Trophoblast cell (in vitro differentiated cells and primary cell): ENCODE results near the gene STXBP3.
A peak's percentile ranks its signal among the peaks of the same experiment; 100 is the strongest.

ENCODE experiments used
- DNase-seq, 2 donors: peaks; one replicate each; pipeline ENCODE4 v3.0.0-alpha.2; 2016
- H2AFZ ChIP-seq: 2 replicates; pipeline ENCODE4 v1.6.1; 2013; ENCODE audit warnings: low read length, moderate library complexity, mild to moderate bottlenecking; ENCODE audit not compliant: insufficient read depth, poor library complexity
- H2AK5ac ChIP-seq: 2 replicates; pipeline ENCODE4 v1.6.1; 2013; ENCODE audit warnings: mild to moderate bottlenecking, low read length
- H2BK120ac ChIP-seq: 2 replicates; pipeline ENCODE4 v1.6.1; 2013; ENCODE audit warnings: low read length, mild to moderate bottlenecking, moderate library complexity; ENCODE audit not compliant: insufficient read depth, poor library complexity
- H2BK12ac ChIP-seq: 2 replicates; pipeline ENCODE4 v1.6.1; 2013; ENCODE audit warnings: mild to moderate bottlenecking, low read length, moderate library complexity
- H2BK5ac ChIP-seq: 2 replicates; pipeline ENCODE4 v1.6.1; 2013; ENCODE audit warnings: low read length, low read depth, moderate library complexity, mild to moderate bottlenecking; ENCODE audit not compliant: poor library complexity
- H3K14ac ChIP-seq: 2 replicates; pipeline ENCODE4 v1.6.1; 2013; ENCODE audit warnings: mild to moderate bottlenecking, low read length
- H3K18ac ChIP-seq: 2 replicates; pipeline ENCODE4 v1.6.1; 2013; ENCODE audit warnings: mild to moderate bottlenecking, low read length
- H3K23ac ChIP-seq: 2 replicates; pipeline ENCODE4 v1.6.1; 2013; ENCODE audit warnings: low read length
- H3K27ac ChIP-seq: 2 replicates; pipeline ENCODE4 v1.5.1; 2013; ENCODE audit warnings: low read depth, mild to moderate bottlenecking, inconsistent platforms, low read length, moderate library complexity
- H3K27me3 ChIP-seq: 2 replicates; pipeline ENCODE4 v1.6.1; 2013; ENCODE audit warnings: inconsistent platforms, mild to moderate bottlenecking, low read length, moderate library complexity; ENCODE audit not compliant: insufficient read depth
- H3K36me3 ChIP-seq, 2 experiments: 1 replicate in 1 of 2; 2 replicates in 1 of 2; pipeline ENCODE4 v1.6.1; 2013; ENCODE audit warnings: low read length in 2 of 2, mild to moderate bottlenecking in 2 of 2, moderate library complexity in 1 of 2; ENCODE audit not compliant: insufficient read depth in 2 of 2, control insufficient read depth in 1 of 2
- H3K4ac ChIP-seq: 2 replicates; pipeline ENCODE4 v1.6.1; 2013; ENCODE audit warnings: low read depth, mild to moderate bottlenecking, low read length, moderate library complexity
- H3K4me1 ChIP-seq, 2 experiments: 1 replicate in 1 of 2; 2 replicates in 1 of 2; pipeline ENCODE4 v1.6.1; 2013; ENCODE audit warnings: low read length in 2 of 2, mild to moderate bottlenecking in 2 of 2, moderate library complexity in 1 of 2; ENCODE audit not compliant: insufficient read depth in 2 of 2, control insufficient read depth in 1 of 2
- H3K4me2 ChIP-seq: 2 replicates; pipeline ENCODE4 v1.6.1; 2013; ENCODE audit warnings: inconsistent platforms, mild to moderate bottlenecking, low read length, moderate library complexity
- H3K4me3 ChIP-seq: 2 replicates; pipeline ENCODE4 v1.5.1; 2013; ENCODE audit warnings: mild to moderate bottlenecking, low read depth, low read length, inconsistent platforms
- H3K79me1 ChIP-seq: one replicate; pipeline ENCODE4 v1.6.1; 2013; ENCODE audit warnings: low read length
- H3K79me2 ChIP-seq: 2 replicates; pipeline ENCODE4 v1.6.1; 2013; ENCODE audit warnings: low read length, mild to moderate bottlenecking; ENCODE audit not compliant: control insufficient read depth, insufficient read depth, poor library complexity
- H3K9ac ChIP-seq: 2 replicates; pipeline ENCODE4 v1.6.1; 2013; ENCODE audit warnings: mild to moderate bottlenecking, low read length
- H3K9me3 ChIP-seq: 2 replicates; pipeline ENCODE4 v1.6.1; 2013; ENCODE audit warnings: low read depth, mild to moderate bottlenecking, control low read depth, inconsistent platforms, low read length; ENCODE audit not compliant: insufficient read depth
- H4K12ac ChIP-seq: 2 replicates; pipeline ENCODE4 v1.6.1; 2013; ENCODE audit warnings: low read depth, mild to moderate bottlenecking, low read length, moderate library complexity
- H4K8ac ChIP-seq: 2 replicates; pipeline ENCODE4 v1.6.1; 2013; ENCODE audit warnings: low read depth, mild to moderate bottlenecking, low read length, moderate library complexity
- H4K91ac ChIP-seq: one replicate; pipeline ENCODE4 v1.6.1; 2013; ENCODE audit warnings: low read depth, mild to moderate bottlenecking, low read length, moderate library complexity
- WGBS: extraction: QIAGEN DNeasy Blood & Tissue Kit; methylation state at CpG from one replicate; pipeline ENCODE4 v1.1.7; 2013; ENCODE audit warnings: missing lambda C conversion rate; ENCODE audit not compliant: insufficient read length, insufficient coverage; ENCODE audit errors: extremely low coverage; 5-methylcytosine and 5-hydroxymethylcytosine counted together

Gene STXBP3

GRCh38 chr1:108803548-108803947 is 57.1 kb downstream of the STXBP3 start:
- Histone ChIP-seq H4K12ac (no peak overlapping the region), H2AK5ac (no peak overlapping the region), H2BK120ac (no peak overlapping the region), H4K91ac (no peak overlapping the region), H3K23ac (no peak overlapping the region), H3K9me3 (no peaks in the 10 kb centered on the region), H3K4ac (no peak overlapping the region), H3K4me3 (no peak overlapping the region), H3K9ac (no peak overlapping the region), H3K79me2 (no peaks in the 10 kb centered on the region), H2AFZ (no peak overlapping the region), H3K27me3 (no peaks in the 10 kb centered on the region), H2BK12ac (no peak overlapping the region), H3K4me1 (no peaks in the 10 kb centered on the region), H3K4me2 (no peak overlapping the region), H3K14ac (no peak overlapping the region), H4K8ac (no peak overlapping the region), H3K36me3 (peaks cover 6 to 13% of the 10 kb centered on the region in 2 experiments), H2BK5ac (no peak overlapping the region), H3K79me1 (no peaks in the 10 kb centered on the region), H3K27ac (no peak overlapping the region), H3K18ac (no peak overlapping the region)
- no CpG with 5 or more reads among the region's 11 CpGs for WGBS
- no peak for DNase-seq

- Histone ChIP-seq H2BK5ac (no peak overlapping the region), H4K8ac (no peak overlapping the region), H3K27me3 (no peaks in the 10 kb centered on the region), H3K14ac (no peak overlapping the region), H3K79me1 (peaks cover 3% of the 10 kb centered on the region), H3K79me2 (no peaks in the 10 kb centered on the region), H3K4me2 (no peak overlapping the region), H3K9ac (no peak overlapping the region), H2BK12ac (no peak overlapping the region), H3K18ac (no peak overlapping the region), H3K36me3 (peaks cover 5 to 10% of the 10 kb centered on the region in 2 experiments), H2AFZ (no peak overlapping the region), H2AK5ac (no peak overlapping the region), H3K4me1 (no peaks in the 10 kb centered on the region), H3K4ac (no peak overlapping the region), H4K12ac (no peak overlapping the region), H3K4me3 (no peak overlapping the region), H4K91ac (no peak overlapping the region), H3K23ac (no peak overlapping the region), H3K9me3 (no peaks in the 10 kb centered on the region), H3K27ac (no peak overlapping the region), H2BK120ac (no peak overlapping the region)
- WGBS = no CpG with 5 or more reads among the region's 4 CpGs
- peak in 1 of 2 donors; percentile 62 for DNase-seq
These were observed 62.0 kb downstream of the STXBP3 start for GRCh38 chr1:108808438-108808837.

- H3K4me1 ChIP-seq = peaks cover 3 to 4% of the 10 kb centered on the region in 2 experiments
- no peak overlapping the region for H3K9ac ChIP-seq
- H4K12ac ChIP-seq = no peak overlapping the region
- no peak overlapping the region for H2BK5ac ChIP-seq
- no peak overlapping the region for H2AK5ac ChIP-seq
- no peak overlapping the region for H3K14ac ChIP-seq
- peaks cover 8% of the 10 kb centered on the region for H3K79me1 ChIP-seq
- H3K27ac ChIP-seq = no peak overlapping the region
- no peak overlapping the region for H4K8ac ChIP-seq
- DNase-seq = no peak
- H3K4ac ChIP-seq = no peak overlapping the region
- H3K36me3 ChIP-seq = peaks cover 0 to 4% of the 10 kb centered on the region in 2 experiments
- no peaks in the 10 kb centered on the region for H3K79me2 ChIP-seq
- H3K18ac ChIP-seq = no peak overlapping the region
- WGBS = no CpG with 5 or more reads among the region's 3 CpGs
- no peaks in the 10 kb centered on the region for H3K27me3 ChIP-seq
- H3K23ac ChIP-seq = no peak overlapping the region
- H3K4me2 ChIP-seq = no peak overlapping the region
- H4K91ac ChIP-seq = no peak overlapping the region
- H2BK120ac ChIP-seq = no peak overlapping the region
- no peak overlapping the region for H2BK12ac ChIP-seq
- H3K4me3 ChIP-seq = no peak overlapping the region
- no peaks in the 10 kb centered on the region for H3K9me3 ChIP-seq
- H2AFZ ChIP-seq = no peak overlapping the region
These were observed 65.1 kb downstream of the STXBP3 start for GRCh38 chr1:108811611-108812010.

- Histone ChIP-seq H3K79me1 (peaks cover 14% of the 10 kb centered on the region), H2BK120ac (no peak overlapping the region), H2BK12ac (no peak overlapping the region), H3K9me3 (no peaks in the 10 kb centered on the region), H3K9ac (no peak overlapping the region), H3K27me3 (no peaks in the 10 kb centered on the region), H3K4me2 (no peak overlapping the region), H3K36me3 (peaks cover 0 to under 1% of the 10 kb centered on the region in 2 experiments), H4K12ac (no peak overlapping the region), H2BK5ac (no peak overlapping the region), H4K91ac (no peak overlapping the region), H4K8ac (no peak overlapping the region), H3K4ac (no peak overlapping the region), H3K14ac (no peak overlapping the region), H3K27ac (no peak overlapping the region), H3K79me2 (no peaks in the 10 kb centered on the region), H3K23ac (no peak overlapping the region), H3K4me1 (peaks cover 6 to 7% of the 10 kb centered on the region in 2 experiments), H3K4me3 (no peak overlapping the region), H2AK5ac (no peak overlapping the region), H3K18ac (no peak overlapping the region), H2AFZ (no peak overlapping the region)
- no CpG with 5 or more reads among the region's 2 CpGs for WGBS
- DNase-seq = peak; percentile 94 to 98
These were observed 66.9 kb downstream of the STXBP3 start for GRCh38 chr1:108813326-108813725.
